Fibroblast of lung (primary cell): ENCODE measurements around the gene PHTF2.

Experiments used
- CTCF ChIP-seq, 2 donors: IDR thresholded peaks in 1 of 2; conservative IDR thresholded peaks in 1 of 2; 1 replicate in 1 of 2; 2 replicates in 1 of 2; pipeline ENCODE4 v1.5.1; 2011 to 2012; ENCODE audit warnings: low read length in 2 of 2, control low read depth in 1 of 2, inconsistent platforms in 1 of 2, low read depth in 1 of 2, mild to moderate bottlenecking in 1 of 2
- EZH2 ChIP-seq: IDR thresholded peaks from 2 replicates; pipeline ENCODE4 v1.5.1; 2012; ENCODE audit warnings: low read length, control low read depth, mild to moderate bottlenecking; ENCODE audit errors: missing control alignments

- no peak for TF ChIP-seq CTCF (conservative IDR thresholded peaks at IDR 0.05 in 1 of 2, IDR thresholded peaks at IDR 0.05 in 1 of 2; ENCODE audit: low read depth in 1 of 2, low read length in 2 of 2)
- no peak for TF ChIP-seq EZH2
Observed at GRCh38 chr7:77895905-77896304, 97.3 kb downstream of the PHTF2 start.
